PFSK-1 (cell line): Measurements from ENCODE around the gene PRCD.

Source experiments
- FOXP2 ChIP-seq: optimal IDR thresholded peaks from 2 replicates; pipeline ENCODE3; 2011; ENCODE audit warnings: borderline replicate concordance, control low read depth, inconsistent platforms; ENCODE audit not compliant: insufficient read depth; ENCODE audit errors: extremely low read length, extremely low read depth
- POLR2AphosphoS5 ChIP-seq: IDR thresholded peaks from 2 replicates; pipeline ENCODE4 v1.6.1; 2012; ENCODE audit warnings: low read depth, mild to moderate bottlenecking, control low read depth, low read length, moderate library complexity
- REST ChIP-seq, 2 experiments: IDR thresholded peaks; 2 replicates each; pipeline versions ENCODE4 v1.6.1 to v1.8.0; 2011 to 2012; ENCODE audit warnings: low read depth in 2 of 2, low read length in 2 of 2, control low read depth in 1 of 2, inconsistent platforms in 1 of 2, mild to moderate bottlenecking in 1 of 2, moderate library complexity in 1 of 2; ENCODE audit not compliant: insufficient read depth in 1 of 2
- SIN3A ChIP-seq: IDR thresholded peaks from 2 replicates; pipeline ENCODE4 v1.6.1; 2012; ENCODE audit warnings: mild to moderate bottlenecking, low read length, moderate library complexity, borderline replicate concordance; ENCODE audit not compliant: insufficient read depth
- TAF1 ChIP-seq: IDR thresholded peaks from 2 replicates; pipeline ENCODE4 v1.6.1; 2012; ENCODE audit warnings: low read length, control low read depth, borderline replicate concordance; ENCODE audit not compliant: insufficient read depth

The PRCD gene

GRCh38 chr17:76501018-76501826 lies 38.6 kb upstream of the PRCD start, which contains the start of gene RHBDF2:
RHBDF2 (minus strand) TSS chr17:76501423; CDS start chr17:76481524, 19,899 bp downstream.
- peak; percentile 43 for TF ChIP-seq FOXP2
- peak; percentile 64; the same call in 1 of the 2 replicates for TF ChIP-seq TAF1
- TF ChIP-seq POLR2AphosphoS5 = peak; percentile 68
- no peak for TF ChIP-seq REST (IDR thresholded peaks at IDR 0.05; ENCODE audit: insufficient read depth in 1 of 2, low read depth in 2 of 2, low read length in 2 of 2)
- TF ChIP-seq SIN3A = no peak

DNA sequence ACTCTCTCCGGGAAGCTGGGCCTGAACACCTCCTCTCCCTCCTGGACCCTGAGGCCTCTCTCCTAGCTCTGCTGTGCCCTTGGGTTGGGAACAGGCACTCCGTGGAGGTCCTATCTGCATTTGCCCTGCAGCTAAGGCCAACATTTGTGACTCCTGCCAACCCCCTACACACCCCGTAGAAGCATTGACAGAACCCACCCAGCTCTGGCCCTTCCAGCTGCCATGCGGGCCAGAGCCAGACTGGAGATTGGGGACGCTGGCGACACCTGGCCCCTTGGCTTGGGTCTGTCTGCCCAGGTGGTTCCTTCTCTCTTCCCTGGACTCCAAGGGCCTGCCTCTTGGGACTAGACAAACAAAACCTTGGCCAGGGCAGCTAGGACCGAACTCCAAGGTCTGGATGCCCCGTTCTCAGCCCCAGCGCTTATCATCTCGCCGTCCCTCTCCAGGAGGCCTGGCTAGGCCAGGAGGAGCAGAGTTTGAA lies 38.0 kb upstream of the PRCD start:
- TF ChIP-seq REST (IDR thresholded peaks at IDR 0.05; ENCODE audit: insufficient read depth in 1 of 2, low read depth in 2 of 2, low read length in 2 of 2) = no peak
- TF ChIP-seq FOXP2 = no peak
- no peak for TF ChIP-seq POLR2AphosphoS5
- no peak for TF ChIP-seq TAF1
- no peak for TF ChIP-seq SIN3A

DNA sequence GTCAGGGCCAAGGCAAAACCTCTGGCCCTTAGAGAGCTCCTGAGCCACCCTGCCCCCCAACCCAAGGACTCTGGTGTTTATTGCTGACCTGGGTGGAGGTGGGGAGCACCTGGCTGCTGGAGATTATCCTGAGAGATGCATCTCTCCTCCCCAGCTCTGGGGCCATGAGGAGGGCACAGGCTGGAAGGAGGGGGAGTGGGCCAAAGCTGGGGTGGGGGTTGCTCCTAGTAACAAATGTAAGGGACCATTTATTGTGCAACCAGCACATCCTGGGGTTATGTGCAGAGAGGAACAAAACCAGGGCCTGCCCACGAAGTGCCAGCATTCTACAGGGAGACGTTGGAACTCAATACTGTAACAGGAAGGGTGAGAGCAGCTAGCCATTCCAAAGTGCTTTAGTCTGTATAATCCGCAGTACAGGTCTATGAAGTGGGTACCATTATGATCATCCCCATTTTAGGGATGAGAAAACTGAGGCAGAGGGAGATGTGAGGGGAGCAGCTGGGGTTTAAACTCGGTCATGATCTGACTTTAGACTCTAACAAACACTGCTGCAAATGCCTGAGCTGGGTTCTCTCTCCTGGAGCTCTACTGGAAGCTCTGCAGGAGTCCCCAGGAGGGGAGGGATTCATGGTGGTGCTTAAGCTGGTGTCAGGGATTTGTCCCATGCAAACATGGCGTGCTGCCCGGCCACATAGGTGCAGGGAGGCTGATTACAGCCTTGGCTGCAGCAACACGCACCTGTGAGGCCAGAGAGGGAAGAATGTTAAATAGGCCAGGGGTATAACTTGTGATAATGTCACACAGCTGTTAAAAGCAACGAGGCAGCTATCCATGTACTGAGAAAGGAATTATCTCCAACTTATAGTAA lies 37.3 kb upstream of the PRCD start:
- no peak for TF ChIP-seq FOXP2
- TF ChIP-seq REST (IDR thresholded peaks at IDR 0.05; ENCODE audit: insufficient read depth in 1 of 2, low read depth in 2 of 2, low read length in 2 of 2) = no peak
- no peak for TF ChIP-seq TAF1
- TF ChIP-seq SIN3A = no peak
- TF ChIP-seq POLR2AphosphoS5 = no peak

GRCh38 chr17:76504117-76504516 lies 35.7 kb upstream of the PRCD start:
- TF ChIP-seq REST (IDR thresholded peaks at IDR 0.05; ENCODE audit: insufficient read depth in 1 of 2, low read depth in 2 of 2, low read length in 2 of 2) = no peak
- TF ChIP-seq SIN3A = no peak
- no peak for TF ChIP-seq TAF1
- no peak for TF ChIP-seq POLR2AphosphoS5
- TF ChIP-seq FOXP2 = no peak
